K562 (cell line): ENCODE results near the gene MED15. TPM values are rescaled to one million over a fixed set of nuclear protein-coding genes. Genes with fewer than 3 reads are reported as not detected.

Experiments used
- ATAC-seq: fragments of 200-7000 bp; cut with Tn5 transposase; 3 replicates; pipeline ENCODE4 v1.9.1; 2020; ENCODE audit warnings: moderate library complexity
- Bru-seq: library from RNA; stranded (reverse); fragments of 400-500 nt; gene quantifications from one replicate; lab custom pipeline; 2021; lab: Mats Ljungman, UMichigan
- BruChase-seq, 2 experiments: library from RNA; stranded (reverse); fragments of 400-500 nt; gene quantifications; one replicate each; lab custom pipeline; 2021; lab: Mats Ljungman, UMichigan
- BruUV-seq: library from RNA; stranded (reverse); fragments of 400-500 nt; replicated peaks from 2 replicates; lab custom pipeline; 2021; lab: Mats Ljungman, UMichigan
- CTCF ChIA-PET: fragments of 300-600 bp; formaldehyde crosslinking; extraction: SDS; loops from one replicate; lab custom pipeline; 2021; ENCODE audit warnings: low intra/inter-chr PET ratio; lab: Yijun Ruan, JAX
- POLR2A ChIA-PET: fragments of 300-600, 350-650 bp; sonication (Branson Sonifier 250); formaldehyde crosslinking; extraction: SDS; loops from one replicate; lab custom pipeline; 2021; ENCODE audit warnings: antibody characterized with exemption, inconsistent platforms; lab: Yijun Ruan, JAX
- DNase-seq, 4 experiments: peaks; one replicate each; pipeline versions ENCODE4 v3.0.0 to v3.0.0-alpha.2; 2011 to 2018; ENCODE audit warnings: low spot score in 3 of 4, mixed read lengths in 3 of 4; ENCODE audit errors: extremely low read depth in 1 of 4
- FAIRE-seq: peaks from 2 replicates; lab custom pipeline; 2011; peaks lifted over from hg19 to GRCh38; lab: Jason Lieb, UNC
- H2AFZ ChIP-seq: 2 replicates; pipeline ENCODE4 v1.6.0; 2011; ENCODE audit warnings: low read depth, low read length, control low read depth, inconsistent platforms
- H3K27ac ChIP-seq: fragments of 200-600 bp; 3 replicates; pipeline ENCODE4 v1.8.0; 2011; ENCODE audit warnings: low read depth, mild to moderate bottlenecking, control low read depth, inconsistent platforms, low read length, moderate library complexity, mixed read lengths; ENCODE audit errors: extremely low read depth
- H3K27me3 ChIP-seq, 2 experiments: fragments of 300-600 bp in 1 of 2; 2 replicates in 1 of 2; 3 replicates in 1 of 2; pipeline versions ENCODE4 v1.6.0 to v1.8.0; 2011; ENCODE audit warnings: inconsistent platforms in 2 of 2, low read length in 2 of 2, mild to moderate bottlenecking in 1 of 2, mixed read lengths in 1 of 2, moderate library complexity in 1 of 2; ENCODE audit not compliant: control insufficient read depth in 2 of 2, insufficient read depth in 2 of 2
- H3K36me3 ChIP-seq: fragments of 300-600 bp; 3 replicates; pipeline ENCODE4 v1.8.0; 2011; ENCODE audit warnings: mild to moderate bottlenecking, low read length, inconsistent platforms; ENCODE audit not compliant: control insufficient read depth, insufficient read depth
- H3K4me1 ChIP-seq, 2 experiments: fragments of 200-600 bp in 1 of 2; replicated peaks in 1 of 2; 2 replicates in 1 of 2; 3 replicates in 1 of 2; pipeline versions ENCODE4 v1.5.1 to v1.8.0; 2011; ENCODE audit warnings: inconsistent platforms in 2 of 2, low read length in 2 of 2, mild to moderate bottlenecking in 1 of 2, mixed read lengths in 1 of 2, moderate library complexity in 1 of 2; ENCODE audit not compliant: control insufficient read depth in 2 of 2, insufficient read depth in 2 of 2
- H3K4me2 ChIP-seq: 2 replicates; pipeline ENCODE4 v1.6.1; 2011; ENCODE audit warnings: low read length, control low read depth, inconsistent platforms, mixed read lengths; ENCODE audit not compliant: insufficient read depth
- H3K4me3 ChIP-seq: fragments of 200-600 bp; sonication (generic), shearing (Covaris generic); 2 replicates; pipeline ENCODE4 v1.5.1; 2016; ENCODE audit warnings: control low read depth, inconsistent platforms
- H3K79me2 ChIP-seq: fragments of 200-600 bp; 3 replicates; pipeline ENCODE4 v1.8.0; 2011; ENCODE audit warnings: low read length, inconsistent platforms; ENCODE audit not compliant: control insufficient read depth, insufficient read depth
- H3K9ac ChIP-seq, 2 experiments: 2 replicates each; pipeline versions ENCODE4 v1.6.0 to v1.6.1; 2011; ENCODE audit warnings: low read depth in 2 of 2, low read length in 2 of 2, control low read depth in 1 of 2, inconsistent platforms in 1 of 2, mild to moderate bottlenecking in 1 of 2, mixed read lengths in 1 of 2; ENCODE audit not compliant: insufficient read depth in 1 of 2
- H3K9me1 ChIP-seq: one replicate; pipeline ENCODE4 v1.6.0; 2011; ENCODE audit warnings: inconsistent platforms, mild to moderate bottlenecking, low read length, moderate library complexity; ENCODE audit not compliant: control insufficient read depth, insufficient read depth
- H3K9me3 ChIP-seq: replicated peaks from 2 replicates; pipeline ENCODE4 v1.5.1; 2011; ENCODE audit warnings: low read depth, low read length, inconsistent platforms; ENCODE audit not compliant: control insufficient read depth, insufficient read depth
- H4K20me1 ChIP-seq: replicated peaks from 2 replicates; pipeline ENCODE4 v1.6.1; 2011; ENCODE audit warnings: low read length, inconsistent platforms, mixed read lengths; ENCODE audit not compliant: control insufficient read depth, insufficient read depth
- HES1 ChIP-seq: fragments of 450-650 bp; IDR thresholded peaks from 2 replicates; pipeline ENCODE4 v1.6.1; 2016; ENCODE audit warnings: low read depth, mild to moderate bottlenecking, moderate library complexity
- TBP ChIP-seq: optimal IDR thresholded peaks from 2 replicates; pipeline ENCODE3; 2011; ENCODE audit warnings: low read depth, low read length, improper control_type of control experiment
- TSHZ1 ChIP-seq: fragments of 250-450 bp; sonication (Bioruptor Pico); IDR thresholded peaks from 2 replicates; pipeline ENCODE4 v1.4.0; 2020; ENCODE audit warnings: mild to moderate bottlenecking, moderate library complexity
- WGBS: fragments of 100-300 bp; shearing (Covaris generic); methylation state at CpG from one replicate; pipeline ENCODE4 v1.1.6; 2016; ENCODE audit warnings: low coverage, mixed read lengths; ENCODE audit not compliant: insufficient coverage; ENCODE audit errors: missing lambda C conversion rate; 5-methylcytosine and 5-hydroxymethylcytosine counted together
- in situ Hi-C: fragments of 300-500 bp; cut with MboI; formaldehyde crosslinking; loops from 4 replicates; pipeline ENCODE4 v1.15.0; 2018; ENCODE audit warnings: inconsistent platforms, mixed read lengths
- intact Hi-C: fragments of 100-400 bp; cut with micrococcal nuclease; formaldehyde crosslinking; loops from 2 replicates; pipeline ENCODE4 v1.14.2; 2022
- long read RNA-seq, 3 experiments: library from polyadenylated mRNA in 2 of 3; library from RNA in 1 of 3; unstranded in 2 of 3; stranded (forward) in 1 of 3; transcript quantifications; one replicate each; pipeline ENCODE4 v2.0.0, GENCODE V29; 2019 to 2022
- polyA minus RNA-seq, 3 experiments: library from RNA; depleted of rRNA, polyadenylated mRNA; stranded (reverse); fragments of >200 nt; gene quantifications; 2 replicates each; pipeline ENCODE4 v1.2.3, GENCODE V29; 2011
- polyA plus RNA-seq, 8 experiments: library from polyadenylated mRNA; depleted of rRNA in 4 of 8; stranded (reverse) in 5 of 8; unstranded in 3 of 8; fragments of >200 nt; fragmentation: Nextera tagmentation in 2 of 8; fragmentation: Illumina TruSeq in 1 of 8; extraction: Ambion mirVana in 2 of 8; extraction: Trizol in 1 of 8; gene quantifications; 2 replicates each; pipeline versions ENCODE4 v1.2.1 to v1.2.3, GENCODE V29; 2011 to 2014; ENCODE audit warnings: inconsistent platforms in 1 of 8, missing spikeins in 1 of 8
- total RNA-seq, 7 experiments: library from RNA; depleted of rRNA in 6 of 7; stranded (reverse); fragments of >200 nt in 6 of 7; fragmentation: Illumina TruSeq in 2 of 7; extraction: Trizol in 2 of 7; gene quantifications; 2 replicates each; pipeline versions ENCODE4 v1.2.1 to v1.2.3, GENCODE V29; 2011 to 2021; ENCODE audit warnings: low replicate concordance in 1 of 7
- TF ChIP-seq, protein P1 (sequence below): sonication (generic); formaldehyde crosslinking; IDR thresholded peaks from 2 replicates; pipeline ENCODE4 v1.9.0; 2022; ENCODE audit warnings: mild to moderate bottlenecking, missing genetic modification reagents

Gene MED15, protein sequence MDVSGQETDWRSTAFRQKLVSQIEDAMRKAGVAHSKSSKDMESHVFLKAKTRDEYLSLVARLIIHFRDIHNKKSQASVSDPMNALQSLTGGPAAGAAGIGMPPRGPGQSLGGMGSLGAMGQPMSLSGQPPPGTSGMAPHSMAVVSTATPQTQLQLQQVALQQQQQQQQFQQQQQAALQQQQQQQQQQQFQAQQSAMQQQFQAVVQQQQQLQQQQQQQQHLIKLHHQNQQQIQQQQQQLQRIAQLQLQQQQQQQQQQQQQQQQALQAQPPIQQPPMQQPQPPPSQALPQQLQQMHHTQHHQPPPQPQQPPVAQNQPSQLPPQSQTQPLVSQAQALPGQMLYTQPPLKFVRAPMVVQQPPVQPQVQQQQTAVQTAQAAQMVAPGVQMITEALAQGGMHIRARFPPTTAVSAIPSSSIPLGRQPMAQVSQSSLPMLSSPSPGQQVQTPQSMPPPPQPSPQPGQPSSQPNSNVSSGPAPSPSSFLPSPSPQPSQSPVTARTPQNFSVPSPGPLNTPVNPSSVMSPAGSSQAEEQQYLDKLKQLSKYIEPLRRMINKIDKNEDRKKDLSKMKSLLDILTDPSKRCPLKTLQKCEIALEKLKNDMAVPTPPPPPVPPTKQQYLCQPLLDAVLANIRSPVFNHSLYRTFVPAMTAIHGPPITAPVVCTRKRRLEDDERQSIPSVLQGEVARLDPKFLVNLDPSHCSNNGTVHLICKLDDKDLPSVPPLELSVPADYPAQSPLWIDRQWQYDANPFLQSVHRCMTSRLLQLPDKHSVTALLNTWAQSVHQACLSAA
- 482 and 971 TPM in 2 replicates for total RNA-seq (2011; cell fraction: chromatin; rRNA removed; ENCODE audit: low replicate concordance)
- total RNA-seq (2011; cell fraction: nucleolus; rRNA removed), result 663 TPM in 2 replicates
- 469 and 476 TPM in 2 replicates for total RNA-seq (2011; cell fraction: nucleoplasm; rRNA removed)
- total RNA-seq (2014; rRNA removed) (72.6 and 103 TPM in 2 replicates), total RNA-seq (2014; rRNA removed; fragmentation: Illumina TruSeq; extraction: Trizol) (26.1 and 26.4 TPM in 2 replicates), total RNA-seq (2015; rRNA removed; fragmentation: Illumina TruSeq; extraction: Trizol) (59.2 and 60.1 TPM in 2 replicates), total RNA-seq (2021) (264 and 271 TPM in 2 replicates), polyA plus RNA-seq (2011; rRNA removed) (40.4 and 111 TPM in 2 replicates), polyA plus RNA-seq (2014; fragmentation: Illumina TruSeq; extraction: Trizol) (76.0 and 122 TPM in 2 replicates), polyA plus RNA-seq (2014; fragmentation: Nextera tagmentation; extraction: Ambion mirVana) (1 to 10 TPM; 4.0 to 5.2 TPM), polyA plus RNA-seq (2014; rRNA removed) (102 and 130 TPM in 2 replicates), polyA minus RNA-seq (2011; rRNA and poly(A)+ RNA removed) (98.8 and 108 TPM in 2 replicates), Bru-seq, nascent RNA (percentile 96 among the genes with signal in this experiment), BruChase-seq, experiment 1, labeled RNA remaining after a 2-hour chase (percentile 97 among the genes with signal in this experiment), BruChase-seq, experiment 2, labeled RNA remaining after a 6-hour chase (percentile 96 among the genes with signal in this experiment)
- polyA plus RNA-seq (2011; cell fraction: cytosol; rRNA removed), result 75.5 and 117 TPM in 2 replicates
- polyA plus RNA-seq (2011; cell fraction: nucleus; rRNA removed), result 369 and 471 TPM in 2 replicates
- 148 and 229 TPM in 2 replicates for polyA plus RNA-seq (2012)
- 188 and 326 TPM in 2 replicates for polyA minus RNA-seq (2011; cell fraction: cytosol; rRNA and poly(A)+ RNA removed)
- 310 and 409 TPM in 2 replicates for polyA minus RNA-seq (2011; cell fraction: nucleus; rRNA and poly(A)+ RNA removed)
- long read RNA-seq, experiment 1, transcript MED15-202 (17 exons, 3,252 nt), result minor isoform, 12 of 440 reads
- long read RNA-seq, experiment 1, transcript MED15-201 (18 exons, 3,351 nt), result minor isoform, 5 of 440 reads
- long read RNA-seq, experiment 1, transcript MED15-222 (9 exons, 2,733 nt), result major isoform, 19 of 440 reads
- long read RNA-seq, experiment 1, partial matches to known transcripts, result 282 of 440 reads
- long read RNA-seq, experiment 1, other reads (novel, unspliced or antisense), result 114 of 440 reads
- long read RNA-seq, experiment 2, transcript MED15-222 (9 exons, 2,733 nt), result minor isoform, 6 of 210 reads
- long read RNA-seq, experiment 2, transcript MED15-201 (18 exons, 3,351 nt), result minor isoform, 23 of 210 reads
- long read RNA-seq, experiment 2, transcript MED15-202 (17 exons, 3,252 nt), result major isoform, 41 of 210 reads
- long read RNA-seq, experiment 2, partial matches to known transcripts, result 76 of 210 reads
- long read RNA-seq, experiment 2, other reads (novel, unspliced or antisense), result 55 of 210 reads
- long read RNA-seq, experiment 3, partial matches to known transcripts, result 28 of 51 reads
- long read RNA-seq, experiment 3, other reads (novel, unspliced or antisense), result 10 of 51 reads

GRCh38 chr22:20507253-20508066 lies at the start of gene MED15:
TSS of gene MED15 (plus strand) at chr22:20507610. CDS start at chr22:20507679, 69 bp downstream.
- H2AFZ ChIP-seq, result peak within 1 kb of the TSS; percentile 96
- peak within 1 kb of the TSS; percentile 53 for H3K4me3 ChIP-seq
- in situ Hi-C loops (no loop called here), intact Hi-C loops (loop anchor here (1.0 to 10.0 kb wide), 6 partner anchors 11 to 495 kb away; partner anchors contain the start of genes CRKL and THAP7)
- no peaks in the 10 kb centered on the region for H3K9me3 ChIP-seq
- peaks cover 55% of the 10 kb centered on the region for H3K79me2 ChIP-seq
- peak within 1 kb of the TSS; percentile 94 for H3K4me2 ChIP-seq
- peak; percentile 99 to 100 (median 100) for DNase-seq
- H3K4me1 ChIP-seq, result peaks cover 45 to 47% of the 10 kb centered on the region in 2 experiments
- H3K27me3 ChIP-seq, result no peaks in the 10 kb centered on the region
- H3K9ac ChIP-seq, result peak within 1 kb of the TSS; percentile 88 to 96
- H3K9me1 ChIP-seq, result peaks cover 16% of the 10 kb centered on the region
- ChIA-PET CTCF (interaction anchor here (0.5 to 1.5 kb wide), 3 partner anchors 11 to 281 kb away, joined by 3 to 11 read pairs (median 4); no protein-coding TSS in a partner anchor), POLR2A (interaction anchor here (0.5 to 39.5 kb wide), 32 partner anchors 9 to 1360 kb away, joined by 3 to 1693 read pairs (median 3); partner anchors contain the start of genes CRKL, DGCR6L, KLHL22 and MAPK1)
- peaks cover 42% of the 10 kb centered on the region for H4K20me1 ChIP-seq
- FAIRE-seq, result peak; percentile 88
- under 1% methylated on average over 58 of the region's 58 CpGs for WGBS
- H3K36me3 ChIP-seq, result peaks cover 33% of the 10 kb centered on the region
- H3K27ac ChIP-seq, result peak within 1 kb of the TSS; percentile 82
- TSS peak; percentile 77 for BruUV-seq
- ATAC-seq, result peak; percentile 93
- TF ChIP-seq TBP (no peak), HES1 (no peak), TSHZ1 (CRISPR knock-in tag) (no peak)
- TF ChIP-seq, protein P1, sequence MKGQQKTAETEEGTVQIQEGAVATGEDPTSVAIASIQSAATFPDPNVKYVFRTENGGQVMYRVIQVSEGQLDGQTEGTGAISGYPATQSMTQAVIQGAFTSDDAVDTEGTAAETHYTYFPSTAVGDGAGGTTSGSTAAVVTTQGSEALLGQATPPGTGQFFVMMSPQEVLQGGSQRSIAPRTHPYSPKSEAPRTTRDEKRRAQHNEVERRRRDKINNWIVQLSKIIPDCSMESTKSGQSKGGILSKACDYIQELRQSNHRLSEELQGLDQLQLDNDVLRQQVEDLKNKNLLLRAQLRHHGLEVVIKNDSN (CRISPR knock-in tag), result no peak
